T-cell (primary cell): ENCODE measurements around the gene PRKCB. TPM values are rescaled to one million over a fixed set of nuclear protein-coding genes. Genes with fewer than 3 reads are reported as not detected.

ENCODE experiments used
- ATAC-seq, 4 experiments: fragments of 200-7000 bp in 3 of 4; fragments of 150-1000 bp in 1 of 4; cut with Tn5 transposase; replicated peaks in 1 of 4; 1 replicate in 3 of 4; 2 replicates in 1 of 4; pipeline ENCODE4 v1.10.0; 2021; ENCODE audit warnings: moderate library complexity in 3 of 4, mild to moderate bottlenecking in 2 of 4, moderate number of reproducible peaks in 1 of 4
- CTCF ChIA-PET, 2 donors: fragments of 300-600 bp; sonication (Branson Sonifier 250); formaldehyde crosslinking; loops; one replicate each; lab custom pipeline; 2022; ENCODE audit warnings: antibody characterized with exemption in 2 of 2; lab: Charles Lee
- POLR2A ChIA-PET, 2 donors: fragments of 300-600 bp; sonication (Branson Sonifier 250); formaldehyde crosslinking; loops; one replicate each; lab custom pipeline; 2022; ENCODE audit warnings: antibody characterized with exemption in 2 of 2; lab: Charles Lee
- DNase-seq, 35 experiments: peaks; one replicate each; pipeline versions ENCODE4 v3.0.0 to v3.0.0-alpha.2; 2013 to 2023
- H3K27ac ChIP-seq: one replicate; pipeline ENCODE4 v1.5.1; 2013; ENCODE audit warnings: low read length
- H3K27me3 ChIP-seq, 2 experiments: replicated peaks in 1 of 2; 1 replicate in 1 of 2; 2 replicates in 1 of 2; pipeline versions ENCODE4 v1.6.1 to v1.7.0; 2013; ENCODE audit warnings: low read length in 1 of 2, mixed read lengths in 1 of 2; ENCODE audit not compliant: control insufficient read depth in 2 of 2, insufficient read depth in 2 of 2; ENCODE audit errors: extremely low read depth in 1 of 2
- H3K36me3 ChIP-seq, 2 donors: 1 replicate in 1 of 2; 2 replicates in 1 of 2; pipeline versions ENCODE4 v1.6.1 to v1.7.0; 2013; ENCODE audit warnings: low read length in 1 of 2; ENCODE audit not compliant: control insufficient read depth in 2 of 2, insufficient read depth in 1 of 2; ENCODE audit errors: extremely low read depth in 1 of 2
- H3K4me1 ChIP-seq, 2 experiments: 1 replicate in 1 of 2; 2 replicates in 1 of 2; pipeline versions ENCODE4 v1.6.1 to v1.7.0; 2013; ENCODE audit warnings: low read length in 2 of 2, mixed read lengths in 1 of 2; ENCODE audit not compliant: insufficient read depth in 2 of 2, control insufficient read depth in 1 of 2; ENCODE audit errors: extremely low read depth in 1 of 2
- H3K4me3 ChIP-seq, 2 donors: 1 replicate in 1 of 2; 2 replicates in 1 of 2; pipeline versions ENCODE4 v1.5.1 to v1.7.0; 2013; ENCODE audit warnings: mild to moderate bottlenecking in 2 of 2, low read length in 1 of 2, moderate library complexity in 1 of 2; ENCODE audit not compliant: control insufficient read depth in 1 of 2; ENCODE audit errors: extremely low read depth in 1 of 2
- H3K9me3 ChIP-seq: 2 replicates; pipeline ENCODE4 v1.7.0; 2013
- H3K27ac Mint-ChIP-seq, 2 donors: one replicate each; pipeline ENCODE4 v1.8.0; 2020 to 2021; ENCODE audit warnings: mild to moderate bottlenecking in 2 of 2, mixed read lengths in 2 of 2
- H3K27me3 Mint-ChIP-seq, 2 donors: one replicate each; pipeline ENCODE4 v1.8.0; 2021 to 2022; ENCODE audit warnings: mixed read lengths in 2 of 2
- H3K36me3 Mint-ChIP-seq: one replicate; pipeline ENCODE4 v1.8.0; 2021; ENCODE audit warnings: mixed read lengths
- H3K4me1 Mint-ChIP-seq, 3 donors: one replicate each; pipeline ENCODE4 v1.8.0; 2020 to 2022; ENCODE audit warnings: mixed read lengths in 3 of 3, mild to moderate bottlenecking in 1 of 3
- H3K4me3 Mint-ChIP-seq, 3 donors: one replicate each; pipeline ENCODE4 v1.8.0; 2020 to 2022; ENCODE audit warnings: mild to moderate bottlenecking in 3 of 3, mixed read lengths in 3 of 3, moderate library complexity in 3 of 3
- H3K9me3 Mint-ChIP-seq, 3 donors: one replicate each; pipeline ENCODE4 v1.8.0; 2020 to 2022; ENCODE audit warnings: mixed read lengths in 3 of 3
- WGBS: methylation state at CpG from one replicate; pipeline ENCODE4 v1.1.5; 2013; ENCODE audit warnings: missing lambda C conversion rate; ENCODE audit not compliant: insufficient coverage; 5-methylcytosine and 5-hydroxymethylcytosine counted together
- total RNA-seq, 35 experiments: library from RNA in 6 of 35; stranded (reverse) in 6 of 35; fragments of 120-200 nt in 1 of 35; gene quantifications; one replicate each; pipeline versions ENCODE4 v1.2.1 to v1.2.4 and lab custom pipeline; 2013 to 2026

The PRKCB gene
- total RNA-seq, 5 donors from 2014 or later (not counting 1 experiment from before 2014, with no cell fraction given): 84.7 to 114 (median 105) TPM

- ChIA-PET CTCF (interaction anchor here in 1 of 2 donors (0.7 to 1.2 kb wide), 4 partner anchors 37 to 186 kb away, joined by 3 read pairs; no protein-coding TSS in a partner anchor), POLR2A (no interaction called here)
- H3K27ac ChIP-seq: no peak overlapping the region
- peaks cover 19 to 23% of the 10 kb centered on the region in 2 experiments for H3K4me1 ChIP-seq
- Mint-ChIP-seq H3K36me3 (no peaks in the 10 kb centered on the region), H3K27ac (peak overlapping the region in 1 of 2 donors; percentile 71), H3K4me1 (peaks cover 30 to 43% (median 42%) of the 10 kb centered on the region in 3 donors), H3K4me3 (no peak overlapping the region), H3K9me3 (no peaks in the 10 kb centered on the region), H3K27me3 (no peaks in the 10 kb centered on the region)
- H3K36me3 ChIP-seq: no peaks in the 10 kb centered on the region
- ATAC-seq (no peak), DNase-seq (no peak)
- no peaks in the 10 kb centered on the region for H3K27me3 ChIP-seq
- H3K9me3 ChIP-seq: no peaks in the 10 kb centered on the region
- 100% methylated on average over 1 of the region's 9 CpGs for WGBS
- no peak overlapping the region for H3K4me3 ChIP-seq
Observed at GRCh38 chr16:23823475-23824384, 12.1 kb upstream of the PRKCB start.

GRCh38 chr16:23824909-23825308, 10.9 kb upstream of the PRKCB start:
- Mint-ChIP-seq H3K4me1 (peaks cover 30 to 43% (median 42%) of the 10 kb centered on the region in 3 donors), H3K36me3 (no peaks in the 10 kb centered on the region), H3K27ac (peak overlapping the region; percentile 94 to 97), H3K9me3 (peaks cover 0 to 3% (median 0%) of the 10 kb centered on the region in 3 donors), H3K4me3 (no peak overlapping the region), H3K27me3 (no peaks in the 10 kb centered on the region)
- Histone ChIP-seq H3K36me3 (no peaks in the 10 kb centered on the region), H3K4me1 (peaks cover 19 to 23% of the 10 kb centered on the region in 2 experiments), H3K9me3 (no peaks in the 10 kb centered on the region), H3K27me3 (no peaks in the 10 kb centered on the region), H3K4me3 (no peak overlapping the region), H3K27ac (peak overlapping the region; percentile 78)
- ATAC-seq: no peak
- ChIA-PET CTCF (interaction anchor here in 1 of 2 donors (0.7 to 1.2 kb wide), 2 partner anchors 164 to 185 kb away, joined by 3 read pairs; no protein-coding TSS in a partner anchor), POLR2A (no interaction called here)
- DNase-seq: no peak
- WGBS: 75% methylated on average over 4 of the region's 4 CpGs

GRCh38 chr16:23826528-23827045, 9.2 kb upstream of the PRKCB start:
- WGBS: 14% methylated on average over 1 of the region's 6 CpGs
- ChIA-PET CTCF (interaction anchor here in 1 of 2 donors (1.1 to 1.5 kb wide), 2 partner anchors 184 to 215 kb away, joined by 3 to 4 read pairs; no protein-coding TSS in a partner anchor), POLR2A (no interaction called here)
- Mint-ChIP-seq H3K9me3 (peaks cover 0 to 12% (median 8%) of the 10 kb centered on the region in 3 donors), H3K4me3 (peak overlapping the region; percentile 6 to 49 (median 45)), H3K36me3 (no peaks in the 10 kb centered on the region), H3K4me1 (peaks cover 30 to 48% (median 42%) of the 10 kb centered on the region in 3 donors), H3K27ac (peak overlapping the region; percentile 94 to 97), H3K27me3 (no peaks in the 10 kb centered on the region)
- peak overlapping the region; percentile 78 for H3K27ac ChIP-seq
- ATAC-seq (peak; percentile 91 to 96 (median 92)), DNase-seq (peak in 21 of 35 experiments; percentile 11 to 73 (median 33))
- H3K9me3 ChIP-seq: no peaks in the 10 kb centered on the region
- peak overlapping the region in 1 of 2 donors; percentile 8 for H3K4me3 ChIP-seq
- no peaks in the 10 kb centered on the region for H3K27me3 ChIP-seq
- no peaks in the 10 kb centered on the region for H3K36me3 ChIP-seq
- peaks cover 19 to 23% of the 10 kb centered on the region in 2 experiments for H3K4me1 ChIP-seq

- ATAC-seq: peak; percentile 44 to 60 (median 54)
- 0% methylated on average over 1 of the region's 4 CpGs for WGBS
- H3K27ac ChIP-seq: peak overlapping the region; percentile 78
- H3K4me3 Mint-ChIP-seq: peak overlapping the region; percentile 6 to 49 (median 45)
- DNase-seq: peak in 1 of 35 experiments; percentile 30
- no peaks in the 10 kb centered on the region for H3K27me3 ChIP-seq
- peak overlapping the region; percentile 94 to 97 for H3K27ac Mint-ChIP-seq
- ChIA-PET CTCF (interaction anchor here in 1 of 2 donors (0.6 to 1.6 kb wide), 5 partner anchors 23 to 1405 kb away, joined by 3 to 4 read pairs (median 4); no protein-coding TSS in a partner anchor), POLR2A (interaction anchor here in 1 of 2 donors (0.6 kb wide), 1 partner anchor 177 kb away, joined by 6 read pairs; no protein-coding TSS in a partner anchor)
- H3K27me3 Mint-ChIP-seq: no peaks in the 10 kb centered on the region
- no peaks in the 10 kb centered on the region for H3K36me3 ChIP-seq
- H3K4me3 ChIP-seq: no peak overlapping the region
- H3K4me1 ChIP-seq: peaks cover 19 to 23% of the 10 kb centered on the region in 2 experiments
- H3K9me3 ChIP-seq: no peaks in the 10 kb centered on the region
- H3K4me1 Mint-ChIP-seq: peaks cover 30 to 48% (median 42%) of the 10 kb centered on the region in 3 donors
- peaks cover 0 to 12% (median 8%) of the 10 kb centered on the region in 3 donors for H3K9me3 Mint-ChIP-seq
- H3K36me3 Mint-ChIP-seq: no peaks in the 10 kb centered on the region
Observed at GRCh38 chr16:23827057-23827456, 8.7 kb upstream of the PRKCB start.

GRCh38 chr16:23829454-23829853, 6.3 kb upstream of the PRKCB start:
- Mint-ChIP-seq H3K4me1 (peaks cover 42 to 55% (median 48%) of the 10 kb centered on the region in 3 donors), H3K27ac (no peak overlapping the region), H3K9me3 (peaks cover 0 to 12% (median 8%) of the 10 kb centered on the region in 3 donors), H3K4me3 (no peak overlapping the region), H3K27me3 (no peaks in the 10 kb centered on the region), H3K36me3 (no peaks in the 10 kb centered on the region)
- H3K36me3 ChIP-seq: no peaks in the 10 kb centered on the region
- ChIA-PET POLR2A (interaction anchor here (0.6 to 0.8 kb wide), 3 partner anchors 20 to 457 kb away, joined by 3 read pairs; no protein-coding TSS in a partner anchor), CTCF (no interaction called here)
- peaks cover 29 to 34% of the 10 kb centered on the region in 2 experiments for H3K4me1 ChIP-seq
- H3K9me3 ChIP-seq: no peaks in the 10 kb centered on the region
- H3K27ac ChIP-seq: no peak overlapping the region
- DNase-seq (no peak), ATAC-seq (no peak)
- WGBS: 71% methylated on average over 1 of the region's 2 CpGs
- H3K4me3 ChIP-seq: no peak overlapping the region
- H3K27me3 ChIP-seq: no peaks in the 10 kb centered on the region

GRCh38 chr16:23830276-23830675, 5.5 kb upstream of the PRKCB start:
- H3K4me1 ChIP-seq: peaks cover 32 to 35% of the 10 kb centered on the region in 2 experiments
- H3K4me1 Mint-ChIP-seq: peaks cover 43 to 57% (median 48%) of the 10 kb centered on the region in 3 donors
- H3K4me3 ChIP-seq: no peak overlapping the region
- CTCF ChIA-PET: no interaction called here
- no peak for DNase-seq
- H3K27ac ChIP-seq: no peak overlapping the region
- no peaks in the 10 kb centered on the region for H3K36me3 Mint-ChIP-seq
- ATAC-seq: no peak
- no peaks in the 10 kb centered on the region for H3K27me3 ChIP-seq
- H3K9me3 ChIP-seq: no peaks in the 10 kb centered on the region
- peaks cover 0 to 12% (median 8%) of the 10 kb centered on the region in 3 donors for H3K9me3 Mint-ChIP-seq
- POLR2A ChIA-PET: interaction anchor here (0.6 to 0.8 kb wide), 2 partner anchors 19 to 122 kb away, joined by 3 read pairs; no protein-coding TSS in a partner anchor
- no peak overlapping the region for H3K27ac Mint-ChIP-seq
- no peaks in the 10 kb centered on the region for H3K27me3 Mint-ChIP-seq
- no CpG with 5 or more reads among the region's 1 CpG for WGBS
- H3K36me3 ChIP-seq: no peaks in the 10 kb centered on the region
- no peak overlapping the region for H3K4me3 Mint-ChIP-seq
